Measurements from ENCODE around the gene PTPN14. TPM values are rescaled to one million over a fixed set of nuclear protein-coding genes. Genes with fewer than 3 reads are reported as not detected.
"Not testable (repeated sequence)": the region's sequence is repeated elsewhere in the genome, so short reads cannot be mapped to it uniquely, and the experiment has no call there.

Gene PTPN14
- total RNA-seq, 1 donor from 2014 or later: 46.2 TPM

DNA sequence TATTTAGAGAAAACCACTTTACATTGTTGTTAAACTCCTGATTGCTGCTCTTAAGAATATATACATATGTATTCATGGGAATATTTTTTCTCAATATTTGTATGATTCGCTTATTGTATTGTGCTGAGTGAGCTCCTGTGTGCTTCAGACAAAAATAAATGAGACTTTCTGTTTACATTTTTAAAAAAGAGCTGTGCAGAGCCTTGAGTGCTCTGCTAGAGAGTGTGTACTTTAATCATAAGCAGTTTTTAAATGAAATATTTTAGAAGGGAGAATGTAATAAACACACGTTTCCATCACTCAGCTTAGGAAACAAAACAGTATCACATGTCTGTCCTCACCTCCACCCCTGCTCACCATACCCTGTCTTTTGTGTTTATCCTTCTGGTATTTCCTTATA is 9.7 kb downstream of the PTPN14 start:
- no peak for DNase-seq (ENCODE audit: low spot score)

DNA sequence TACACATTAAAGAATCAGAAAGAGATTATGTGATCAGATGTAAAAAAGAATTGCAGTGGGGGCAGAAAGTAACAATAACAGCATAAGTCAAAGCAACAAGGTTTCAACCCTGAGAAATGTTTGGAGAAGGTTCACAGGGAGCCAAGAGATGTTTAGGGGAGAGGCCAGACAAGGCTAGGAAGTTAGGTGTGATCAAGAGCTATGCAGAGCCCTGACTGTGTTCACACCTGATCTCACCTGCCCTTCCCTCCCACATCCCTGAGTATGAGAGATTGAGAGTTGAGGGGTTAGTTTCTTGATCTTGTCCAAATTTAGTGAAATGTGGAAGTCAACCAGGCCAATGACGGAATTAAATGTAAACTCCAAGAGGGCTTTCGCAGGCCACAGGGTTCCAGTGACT is 10.2 kb downstream of the PTPN14 start:
- DNase-seq (ENCODE audit: low spot score): no peak

DNA sequence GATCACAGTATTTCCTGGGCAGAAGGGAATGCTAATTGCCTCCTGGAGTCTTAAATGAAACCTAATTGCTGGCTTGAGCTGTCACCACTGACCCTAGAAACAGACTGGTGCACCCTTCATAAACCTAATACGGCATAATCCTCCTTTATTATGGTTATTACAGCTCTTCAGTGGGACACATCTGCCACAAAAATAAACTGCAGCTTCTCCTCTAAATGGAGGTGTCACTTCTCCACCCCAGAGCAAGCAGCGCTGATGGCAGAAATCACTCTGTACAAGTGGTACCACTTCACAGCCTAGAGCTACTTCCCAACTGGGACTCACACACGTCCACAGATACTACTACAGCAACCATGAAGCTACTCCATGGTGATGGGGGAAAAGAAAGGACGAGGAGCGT is 11.1 kb downstream of the PTPN14 start:
- DNase-seq (ENCODE audit: low spot score): no peak

DNA sequence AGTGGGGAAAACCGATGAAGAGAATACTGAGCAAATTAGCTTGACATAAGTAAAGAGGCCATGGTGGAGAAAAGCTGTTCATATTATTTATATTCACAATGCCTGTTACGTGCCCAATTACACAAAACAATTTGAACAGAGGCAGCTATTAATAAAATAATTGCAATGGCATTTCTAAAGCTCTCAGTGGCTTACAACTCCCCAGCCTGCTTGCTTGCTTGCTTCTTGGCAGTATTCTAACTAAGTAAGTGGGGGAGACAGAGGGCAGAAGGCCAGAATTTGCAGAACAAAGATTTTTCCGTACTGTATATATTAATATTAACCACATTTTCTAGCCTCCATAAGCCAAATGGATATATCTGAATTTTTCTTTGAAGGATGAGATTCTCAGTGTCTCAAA is 12.9 kb downstream of the PTPN14 start:
- no peak for DNase-seq (ENCODE audit: low spot score)

DNA sequence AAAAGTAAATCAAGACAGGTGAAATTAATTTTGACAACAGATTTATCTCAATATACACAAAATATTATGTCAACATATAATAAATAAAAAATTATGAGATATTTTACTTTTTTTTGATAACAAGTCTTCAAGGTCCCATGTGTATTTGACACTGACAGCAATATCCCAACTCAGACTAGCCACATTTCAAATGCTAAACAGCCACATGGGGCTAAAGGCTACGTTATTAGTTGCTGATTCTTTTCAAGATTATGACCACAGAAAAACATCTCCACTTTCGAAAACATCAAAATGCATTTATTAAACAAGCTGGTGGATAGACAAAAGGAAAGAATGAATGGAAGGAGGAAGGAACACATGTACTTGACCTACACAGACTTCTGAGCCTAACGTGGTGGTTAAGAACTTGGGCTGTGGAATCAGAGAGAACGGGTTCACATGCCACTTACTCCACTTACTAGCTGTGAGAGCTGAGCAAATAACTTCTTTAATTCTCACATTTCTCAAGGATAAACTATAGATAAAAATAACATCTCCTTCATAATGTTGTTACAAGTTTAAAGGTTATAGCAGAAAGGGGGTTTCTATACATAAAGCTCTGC is 13.4 kb downstream of the PTPN14 start:
- DNase-seq (ENCODE audit: low spot score): no peak

DNA sequence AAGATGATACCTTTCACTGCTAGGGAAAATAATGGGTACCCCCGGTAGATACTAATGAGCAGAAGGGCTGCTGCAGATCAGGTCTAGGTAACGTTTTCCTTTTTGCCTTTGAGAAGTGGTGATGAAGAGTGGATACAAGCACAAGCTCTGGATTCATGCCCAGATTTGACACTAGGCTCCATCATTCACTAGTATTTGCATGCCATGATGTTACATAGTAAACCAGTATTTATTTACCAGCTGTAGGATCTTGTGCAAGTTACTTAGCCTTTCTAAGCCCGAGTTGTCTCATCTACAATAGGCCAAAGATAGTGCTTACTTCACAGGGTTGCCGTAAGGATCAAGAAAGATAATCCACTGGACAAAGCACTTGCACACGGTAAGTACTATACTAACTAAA is 14.2 kb downstream of the PTPN14 start:
- no peak for DNase-seq (ENCODE audit: low spot score)

DNA sequence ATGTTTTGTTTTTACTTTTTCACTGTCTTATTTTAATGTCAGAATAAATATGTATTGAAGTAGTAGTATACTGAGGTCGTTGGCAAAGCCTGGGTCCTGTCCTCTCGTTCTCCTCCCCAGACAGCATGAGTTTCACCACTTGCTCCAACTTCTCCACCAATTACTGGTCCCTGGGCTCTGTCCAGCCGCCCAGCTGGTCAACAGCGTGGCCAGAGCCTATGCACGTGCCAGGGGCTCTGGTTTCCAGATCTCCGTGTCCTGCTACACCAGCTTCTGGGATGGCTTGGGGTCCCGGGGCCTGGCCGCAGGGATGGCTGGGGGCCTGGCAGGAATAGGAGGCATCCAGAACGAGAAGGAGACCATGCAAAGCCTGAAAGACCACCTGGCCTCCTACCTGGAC is 19.3 kb downstream of the PTPN14 start:
- DNase-seq (ENCODE audit: low spot score): no peak

DNA sequence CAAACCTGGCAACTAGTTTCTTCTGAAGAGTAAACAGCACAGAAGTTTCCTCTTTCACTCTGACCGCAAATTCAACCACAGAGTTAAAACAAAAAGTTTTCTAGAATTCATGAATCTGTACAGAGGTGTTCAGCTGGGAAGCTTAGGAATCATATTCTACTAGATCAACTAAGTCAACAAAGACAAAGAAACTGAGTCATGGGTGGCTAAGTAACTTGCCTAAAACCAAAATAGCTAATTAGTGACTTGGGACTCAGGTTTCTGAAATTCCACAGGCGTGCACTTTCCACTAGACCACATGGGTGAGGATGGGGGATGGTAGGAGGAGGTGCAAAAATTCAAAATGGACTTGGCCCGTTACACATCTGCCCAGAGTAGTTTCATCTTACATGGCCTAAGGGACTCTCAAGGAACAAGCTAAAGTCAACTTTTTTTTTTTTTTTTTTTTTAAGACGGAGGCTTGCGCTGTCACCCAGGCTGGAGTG is 25.8 kb downstream of the PTPN14 start:
- no peak for DNase-seq (ENCODE audit: low spot score)

DNA sequence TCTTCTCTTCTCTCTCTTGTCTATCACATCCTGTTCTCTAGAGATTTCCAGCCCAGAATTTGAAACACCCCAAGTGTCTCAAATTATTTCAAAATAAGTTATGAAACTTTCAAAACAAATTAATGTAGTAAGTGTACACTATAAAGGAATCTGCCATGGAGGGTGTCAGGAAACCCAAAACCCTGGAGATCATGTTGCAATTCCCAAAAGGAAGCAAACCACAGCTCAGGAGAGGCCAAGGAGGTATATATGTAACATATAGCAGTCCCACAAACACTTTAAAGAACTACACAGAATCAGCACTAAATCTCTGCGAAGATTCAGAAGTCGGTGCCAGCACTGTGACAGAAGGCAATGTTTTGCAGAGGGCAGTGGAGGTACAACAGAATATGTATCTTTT is 26.6 kb downstream of the PTPN14 start:
- no peak for DNase-seq (ENCODE audit: low spot score)

DNA sequence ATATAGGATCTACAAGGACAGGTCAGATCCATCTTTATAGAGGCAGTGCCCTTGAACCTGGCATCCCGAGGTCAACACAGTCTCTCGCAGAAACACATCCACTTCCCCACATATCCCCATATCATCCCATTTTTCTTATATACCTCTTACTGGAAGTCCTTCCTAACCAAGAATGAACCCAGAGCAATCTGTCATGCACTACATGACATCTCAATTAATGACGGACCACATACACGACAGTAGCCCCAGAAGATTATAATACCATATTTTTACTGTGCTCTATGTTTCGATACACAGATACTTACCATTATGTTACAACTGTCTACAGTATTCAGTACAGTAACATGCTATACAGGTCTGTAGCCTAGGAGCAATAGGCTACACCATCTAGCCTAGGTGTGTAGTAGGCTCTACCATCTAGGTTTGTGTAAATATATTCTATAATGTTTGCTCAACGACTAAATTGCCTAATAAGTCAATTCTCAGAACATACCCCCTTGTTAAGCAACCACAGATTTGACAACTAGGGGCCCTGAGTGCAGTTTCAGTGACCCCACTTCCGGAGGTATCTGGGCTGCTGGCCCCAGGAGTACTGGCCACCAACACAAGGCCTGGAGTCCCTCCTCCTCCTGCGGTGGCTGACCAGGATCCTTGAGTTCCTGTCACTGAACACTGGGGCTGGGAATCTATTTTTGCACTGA is 28.1 kb downstream of the PTPN14 start:
- DNase-seq (ENCODE audit: low spot score): no peak

DNA sequence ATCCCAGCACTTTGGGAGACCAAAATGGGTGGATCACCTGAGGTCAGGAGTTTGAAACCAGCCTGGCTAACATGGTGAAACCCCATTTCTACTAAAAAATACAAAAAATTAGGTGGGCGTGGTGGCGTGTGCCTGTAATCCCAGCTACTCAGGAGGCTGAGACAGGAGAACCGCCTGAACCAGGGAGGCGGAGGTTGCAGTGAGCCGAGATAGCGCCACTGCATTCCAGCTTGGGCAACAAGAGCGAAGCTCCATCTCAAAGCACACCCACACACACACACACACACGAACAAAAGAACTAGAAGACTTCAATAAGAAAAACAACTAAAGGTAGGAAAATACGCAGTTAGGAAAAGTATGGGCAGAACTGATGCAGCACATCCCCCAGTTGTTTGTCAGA is 29.9 kb downstream of the PTPN14 start:
- not testable (repeated sequence) for DNase-seq (ENCODE audit: low spot score)

DNA sequence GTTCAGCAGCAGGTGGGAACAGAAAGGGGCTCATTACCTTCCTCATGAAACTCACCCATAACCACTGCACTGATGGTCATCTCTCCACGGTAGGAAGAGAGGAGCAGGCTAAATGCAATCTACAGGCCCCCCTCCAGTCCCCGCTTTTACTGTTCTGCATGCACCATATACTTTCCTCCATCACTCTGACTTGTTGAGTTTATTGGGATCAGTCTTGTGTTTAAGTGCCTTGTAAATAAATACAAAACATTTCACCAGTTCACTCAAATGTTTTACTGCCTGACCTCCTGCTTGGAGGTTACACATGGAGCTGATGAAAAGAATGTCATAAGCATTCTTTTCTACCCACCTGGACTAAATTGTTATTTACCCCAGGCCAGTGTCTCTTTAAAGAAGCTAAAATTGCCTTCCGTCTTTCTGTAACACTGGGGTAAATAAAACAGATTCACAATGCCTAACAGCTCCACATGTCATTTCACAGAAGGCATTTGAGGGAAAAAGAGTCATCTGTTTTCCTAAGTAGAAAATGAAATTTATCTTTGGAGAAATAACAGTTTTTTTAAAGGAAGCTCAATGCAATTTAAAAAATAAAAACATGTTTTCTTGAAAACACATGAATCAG is 30.7 kb downstream of the PTPN14 start:
- no peak for DNase-seq (ENCODE audit: low spot score)

DNA sequence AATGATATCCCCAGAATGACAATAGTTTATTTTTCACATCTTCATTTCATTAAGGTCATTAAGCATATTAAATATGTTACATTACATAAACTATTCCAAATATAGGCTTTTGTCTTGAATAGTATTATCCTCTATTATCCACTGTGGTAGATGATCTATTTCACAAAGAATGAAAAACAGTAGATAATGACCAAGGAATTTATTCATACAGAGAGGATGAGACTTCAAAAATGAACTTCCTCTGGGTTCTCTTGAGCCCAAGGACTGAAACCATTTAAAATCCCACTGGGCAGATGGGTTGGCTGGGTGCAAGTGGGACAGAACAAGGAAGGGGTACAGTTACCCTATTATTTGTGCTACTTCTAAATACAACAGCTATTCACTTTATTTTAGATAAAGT is 33.0 kb downstream of the PTPN14 start:
- DNase-seq (ENCODE audit: low spot score): no peak

DNA sequence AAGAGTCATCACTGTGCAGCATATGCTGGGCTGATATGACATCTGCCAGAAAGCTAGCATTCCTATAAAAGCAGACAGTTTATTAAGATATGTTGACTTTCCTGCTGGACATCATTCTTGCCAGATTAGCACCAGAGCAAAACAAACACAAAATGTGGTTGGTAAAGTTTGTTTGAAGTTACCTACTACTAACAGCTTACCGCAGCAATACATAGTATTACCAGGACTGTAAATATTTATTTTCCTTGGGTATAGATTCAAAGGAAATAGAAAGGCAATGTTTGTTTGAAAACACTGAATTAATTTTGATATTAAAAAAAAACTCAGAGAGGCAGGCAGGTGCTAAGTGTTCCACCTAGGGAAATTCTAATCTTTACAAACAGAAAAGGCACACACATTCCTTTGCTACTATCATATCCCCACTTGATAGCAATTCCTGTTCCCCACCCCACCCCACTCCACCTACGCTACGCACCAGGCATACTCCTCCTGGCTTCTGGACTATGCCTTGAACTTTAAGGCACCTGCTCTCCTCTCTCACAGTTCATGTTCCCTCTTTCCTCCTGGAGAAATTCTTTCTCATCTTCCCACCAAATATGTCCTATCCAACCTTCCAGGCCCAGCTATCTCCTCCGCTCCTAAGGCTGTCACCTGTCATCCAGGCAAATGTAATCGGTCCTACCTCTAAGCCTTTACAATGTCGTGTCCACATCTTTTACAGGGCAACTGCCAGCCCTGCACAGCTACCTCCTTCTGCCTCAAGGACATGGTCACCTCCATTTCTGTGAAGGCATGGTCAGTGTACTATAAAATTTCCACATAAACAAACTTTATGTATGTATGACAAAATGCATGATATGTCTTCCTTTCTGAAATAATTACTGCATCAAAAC is 34.7 kb downstream of the PTPN14 start:
- DNase-seq (ENCODE audit: low spot score): no peak

DNA sequence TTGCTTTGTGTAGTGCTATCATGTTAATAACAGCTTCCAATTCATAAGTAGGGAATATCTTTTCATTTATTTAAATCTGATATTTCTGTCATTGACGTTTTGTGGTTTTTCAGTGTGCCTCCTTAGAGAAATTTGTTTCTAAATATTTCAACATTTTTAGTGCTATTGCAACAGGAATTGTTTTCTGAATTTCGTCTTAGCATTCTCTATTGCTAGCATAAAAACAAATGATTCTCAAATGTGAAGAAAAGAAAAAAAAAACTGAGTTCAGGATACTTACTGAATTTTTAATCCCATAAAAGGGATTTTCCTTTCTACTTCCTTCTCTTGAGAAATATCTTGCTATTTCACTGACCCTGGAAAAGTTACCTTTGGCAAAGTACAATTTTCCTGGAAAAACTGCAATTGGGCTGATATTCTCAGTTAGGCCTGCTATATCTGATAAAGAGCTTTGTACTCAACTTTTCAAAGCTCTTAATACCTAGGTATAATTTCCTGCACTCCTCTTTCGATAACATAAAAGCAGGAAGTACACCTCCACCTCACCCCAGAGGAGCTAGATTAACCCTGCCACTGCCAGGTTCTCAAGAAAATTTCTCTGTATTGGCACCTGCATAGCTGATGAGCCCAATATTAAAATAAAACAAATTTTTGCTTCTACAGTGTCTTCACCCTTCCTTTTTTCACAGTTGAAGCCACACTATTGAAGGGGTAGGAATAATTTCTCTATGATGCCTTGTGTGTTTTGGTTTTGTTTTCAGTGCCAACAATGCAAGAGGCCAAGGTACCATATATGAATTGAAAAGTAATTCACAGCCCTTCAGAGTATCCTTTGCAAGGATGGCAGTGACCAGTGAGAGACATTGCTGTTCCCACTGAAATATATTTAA is 35.6 kb downstream of the PTPN14 start:
- no peak for DNase-seq (ENCODE audit: low spot score)

DNA sequence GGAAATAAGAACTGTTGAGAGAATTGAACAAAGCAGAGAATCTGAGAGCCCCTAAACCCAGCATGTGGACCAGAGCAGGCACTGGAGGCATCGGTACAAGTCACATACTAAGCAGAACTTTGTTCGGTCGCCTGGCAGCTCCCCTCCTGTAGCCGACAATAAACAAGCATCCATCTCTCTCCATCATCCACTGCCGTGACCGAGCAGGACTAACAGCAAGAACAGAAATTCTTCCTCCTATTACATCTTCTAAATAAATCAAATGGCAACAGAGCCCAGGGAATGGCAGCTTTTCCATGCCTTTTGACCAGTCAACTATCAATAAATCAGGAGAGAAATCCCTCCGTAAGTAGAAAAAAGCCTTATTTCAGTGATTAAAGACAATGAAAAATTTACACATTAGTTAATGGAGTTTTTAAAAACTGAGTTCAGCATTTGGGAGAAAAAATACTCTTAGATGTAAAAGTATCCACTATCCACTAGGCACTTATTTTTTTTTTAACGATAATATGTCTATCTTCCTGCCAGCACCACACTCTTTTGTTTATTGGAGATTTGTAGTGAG is 36.5 kb downstream of the PTPN14 start:
- DNase-seq (ENCODE audit: low spot score): no peak

DNA sequence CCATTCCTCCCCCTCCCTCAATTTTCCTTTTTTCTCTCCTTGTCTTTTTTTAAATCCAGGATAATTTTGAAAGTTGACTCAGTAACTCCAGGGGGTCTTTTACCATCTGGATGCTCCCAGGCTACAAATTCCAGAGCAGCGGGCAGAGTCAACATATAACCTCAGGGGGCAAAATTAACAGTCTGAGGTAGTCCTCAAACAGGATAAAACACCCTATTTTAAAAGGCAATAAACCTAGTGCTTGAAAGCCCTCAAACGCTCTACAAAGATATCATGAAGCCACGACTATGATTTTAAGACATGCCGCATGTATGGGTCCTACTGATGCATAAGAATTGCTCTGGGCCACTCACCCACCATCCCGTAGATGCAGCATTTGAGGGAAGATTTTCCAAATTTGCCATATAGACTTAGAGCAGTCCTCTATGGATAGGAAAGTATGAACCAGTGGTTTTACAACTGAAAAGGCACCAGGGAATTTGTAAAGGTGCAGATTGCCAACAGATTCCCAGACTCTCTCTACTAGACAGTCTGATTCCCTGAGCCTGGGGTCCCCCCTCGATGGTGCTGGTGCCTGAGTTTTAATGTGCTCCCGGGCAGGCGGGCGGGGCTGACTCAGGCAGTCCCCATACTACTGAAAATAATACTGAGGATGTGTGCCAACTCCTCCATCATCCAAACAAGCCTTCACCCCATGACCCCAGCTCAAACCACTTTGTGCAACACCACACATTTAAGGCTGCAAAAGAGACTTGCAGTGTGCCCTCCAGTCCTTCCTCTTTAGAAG is 37.2 kb downstream of the PTPN14 start:
- no peak for DNase-seq (ENCODE audit: low spot score)

DNA sequence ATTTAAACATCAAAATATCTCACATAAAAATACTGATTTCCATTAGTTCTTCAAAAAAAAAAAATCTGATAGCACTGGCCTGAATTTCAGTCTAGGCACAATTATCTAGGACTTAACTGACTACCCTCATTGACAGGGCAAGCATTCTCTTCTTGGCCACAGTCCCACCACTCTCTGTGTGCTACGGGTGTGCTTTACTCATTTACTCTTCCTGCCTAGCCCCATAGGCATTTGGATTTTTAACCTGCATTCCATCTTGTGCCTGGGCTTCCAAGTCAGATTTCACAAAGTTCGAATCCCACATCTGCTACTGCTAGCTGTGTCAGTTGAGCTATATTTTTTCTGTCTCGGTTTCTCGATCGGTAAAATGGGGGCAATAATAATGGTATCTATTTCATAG is 38.0 kb downstream of the PTPN14 start:
- no peak for DNase-seq (ENCODE audit: low spot score)

DNA sequence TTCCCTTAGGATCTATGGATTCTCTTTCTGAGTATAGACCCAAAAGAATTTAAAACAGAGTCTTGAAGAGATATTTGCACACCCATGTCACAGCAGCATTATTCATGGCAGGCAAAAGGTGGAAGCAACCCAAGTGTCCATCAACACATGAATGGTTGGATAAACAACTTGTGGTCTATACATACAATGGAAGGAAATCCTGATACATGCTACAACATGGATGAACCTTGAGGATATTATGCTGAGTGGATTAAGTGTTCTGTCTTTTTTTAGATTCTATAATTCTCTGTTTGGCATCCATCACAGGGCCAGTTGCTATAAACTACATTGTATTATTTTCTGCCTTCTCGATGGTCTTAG is 39.8 kb downstream of the PTPN14 start:
- DNase-seq (ENCODE audit: low spot score): no peak

Data from mucosa of gallbladder (tissue), 1 donor.